HCT116 (cell line): Measurements from ENCODE around the gene PSMD2.
"Not testable (repeated sequence)": the region's sequence is repeated elsewhere in the genome, so short reads cannot be mapped to it uniquely, and the experiment has no call there.

Experiments
- EZH2 ChIP-seq: fragments of 200-600 bp; sonication (generic); IDR thresholded peaks from 2 replicates; pipeline ENCODE4 v1.6.1; 2017; ENCODE audit warnings: antibody characterized with exemption, mixed run types
- EZH2phosphoT487 ChIP-seq: fragments of 200-600 bp; IDR thresholded peaks from 2 replicates; pipeline ENCODE4 v1.6.1; 2018; ENCODE audit warnings: antibody characterized with exemption, borderline replicate concordance
- POLR2A ChIP-seq: IDR thresholded peaks from 2 replicates; pipeline ENCODE4 v1.7.0; 2011; ENCODE audit warnings: borderline replicate concordance; ENCODE audit not compliant: insufficient read depth, insufficient read length; ENCODE audit errors: extremely low read depth
- POLR2AphosphoS5 ChIP-seq: IDR thresholded peaks from 2 replicates; pipeline ENCODE4 v1.6.1; 2011; ENCODE audit warnings: mild to moderate bottlenecking, low read depth, low read length, moderate library complexity
- TF ChIP-seq, protein P1 (sequence below), 3 experiments: fragments of 200-600 bp in 1 of 3; sonication (generic) in 1 of 3; IDR thresholded peaks in 2 of 3; conservative IDR thresholded peaks in 1 of 3; 2 replicates each; pipeline ENCODE4 v1.5.1; 2012 to 2017; ENCODE audit warnings: low read depth in 2 of 3, low read length in 2 of 3, antibody characterized with exemption in 1 of 3, borderline replicate concordance in 1 of 3, control low read depth in 1 of 3, mild to moderate bottlenecking in 1 of 3, mixed read lengths in 1 of 3, mixed run types in 1 of 3, moderate library complexity in 1 of 3; ENCODE audit not compliant: insufficient read depth in 1 of 3

GRCh38 chr3:184267249-184267648 is 31.8 kb upstream of the PSMD2 start:
- TF ChIP-seq, protein P1, sequence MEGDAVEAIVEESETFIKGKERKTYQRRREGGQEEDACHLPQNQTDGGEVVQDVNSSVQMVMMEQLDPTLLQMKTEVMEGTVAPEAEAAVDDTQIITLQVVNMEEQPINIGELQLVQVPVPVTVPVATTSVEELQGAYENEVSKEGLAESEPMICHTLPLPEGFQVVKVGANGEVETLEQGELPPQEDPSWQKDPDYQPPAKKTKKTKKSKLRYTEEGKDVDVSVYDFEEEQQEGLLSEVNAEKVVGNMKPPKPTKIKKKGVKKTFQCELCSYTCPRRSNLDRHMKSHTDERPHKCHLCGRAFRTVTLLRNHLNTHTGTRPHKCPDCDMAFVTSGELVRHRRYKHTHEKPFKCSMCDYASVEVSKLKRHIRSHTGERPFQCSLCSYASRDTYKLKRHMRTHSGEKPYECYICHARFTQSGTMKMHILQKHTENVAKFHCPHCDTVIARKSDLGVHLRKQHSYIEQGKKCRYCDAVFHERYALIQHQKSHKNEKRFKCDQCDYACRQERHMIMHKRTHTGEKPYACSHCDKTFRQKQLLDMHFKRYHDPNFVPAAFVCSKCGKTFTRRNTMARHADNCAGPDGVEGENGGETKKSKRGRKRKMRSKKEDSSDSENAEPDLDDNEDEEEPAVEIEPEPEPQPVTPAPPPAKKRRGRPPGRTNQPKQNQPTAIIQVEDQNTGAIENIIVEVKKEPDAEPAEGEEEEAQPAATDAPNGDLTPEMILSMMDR (IDR thresholded peaks at IDR 0.05 in 2 of 3, conservative IDR thresholded peaks at IDR 0.05 in 1 of 3; ENCODE audit: borderline replicate concordance in 1 of 3, insufficient read depth in 1 of 3, low read depth in 2 of 3, low read length in 2 of 3) = not testable (repeated sequence)
- TF ChIP-seq POLR2A, EZH2, EZH2phosphoT487, POLR2AphosphoS5: not testable (repeated sequence)
